ENCODE results near the gene KAT6B.

GRCh38 chr10:74880041-74880440, 53.6 kb downstream of the KAT6B start:
- TF ChIP-seq CTCF (IDR thresholded peaks at IDR 0.05), result no peak
- TF ChIP-seq ZFX (IDR thresholded peaks at IDR 0.05; ENCODE audit: borderline replicate concordance), result no peak

All from 22Rv1 (cell line).